ENCODE measurements around the gene COP1.
"Not testable (repeated sequence)": the region's sequence is repeated elsewhere in the genome, so short reads cannot be mapped to it uniquely, and the experiment has no call there.

COP1 gene

GRCh38 chr1:176033474-176033873 lies 173.6 kb downstream of the COP1 start:
- no peak for DNase-seq (ENCODE audit: extremely low read depth, insufficient read length)
- H3K36me3 ChIP-seq (ENCODE audit: control insufficient read depth, insufficient read depth, low read length): peaks cover 1% of the 10 kb centered on the region; the same call in 1 of the 2 replicates
- H3K4me3 ChIP-seq (replicated peaks; ENCODE audit: low read depth, low read length): no peak overlapping the region
- no peak for TF ChIP-seq CTCF (IDR thresholded peaks at IDR 0.05; ENCODE audit: insufficient read depth, low read length, poor library complexity, severe bottlenecking)
- H3K27me3 ChIP-seq (replicated peaks; ENCODE audit: control insufficient read depth, insufficient read depth, low read length): no peaks in the 10 kb centered on the region

DNA sequence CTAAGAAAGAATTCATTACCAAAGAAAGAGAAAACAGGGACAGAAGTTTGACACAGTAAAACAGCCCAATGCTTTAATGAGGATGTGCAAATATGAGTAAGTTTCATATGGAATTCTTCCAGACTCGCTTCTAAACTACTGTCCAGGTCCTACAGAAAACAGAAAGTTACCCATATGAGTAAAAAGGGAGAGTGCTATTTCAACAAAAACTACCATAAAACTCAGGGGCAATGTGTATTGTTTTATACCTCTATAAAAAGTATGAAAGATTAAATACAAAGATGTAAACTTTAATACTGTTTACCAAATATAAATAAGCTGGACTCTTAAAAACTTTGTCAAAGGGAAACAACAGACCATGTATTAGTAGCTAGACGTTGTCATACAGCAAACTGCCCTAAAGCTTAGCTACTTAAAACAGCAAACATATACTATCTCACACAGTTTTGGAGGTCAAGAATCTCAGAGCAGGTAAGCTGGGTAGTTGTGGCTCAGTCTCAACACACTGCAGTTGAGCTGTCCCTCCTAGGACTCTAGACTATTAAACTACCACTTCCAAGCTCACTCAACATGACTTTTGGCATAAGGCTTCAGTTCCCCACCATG lies 174.9 kb downstream of the COP1 start:
- no peaks in the 10 kb centered on the region for H3K27me3 ChIP-seq (replicated peaks; ENCODE audit: control insufficient read depth, insufficient read depth, low read length)
- H3K4me3 ChIP-seq (replicated peaks; ENCODE audit: low read depth, low read length): no peak overlapping the region
- no peak for TF ChIP-seq CTCF (IDR thresholded peaks at IDR 0.05; ENCODE audit: insufficient read depth, low read length, poor library complexity, severe bottlenecking)
- H3K36me3 ChIP-seq (ENCODE audit: control insufficient read depth, insufficient read depth, low read length): peaks cover 1% of the 10 kb centered on the region; the same call in 1 of the 2 replicates
- DNase-seq (ENCODE audit: extremely low read depth, insufficient read length): no peak

DNA sequence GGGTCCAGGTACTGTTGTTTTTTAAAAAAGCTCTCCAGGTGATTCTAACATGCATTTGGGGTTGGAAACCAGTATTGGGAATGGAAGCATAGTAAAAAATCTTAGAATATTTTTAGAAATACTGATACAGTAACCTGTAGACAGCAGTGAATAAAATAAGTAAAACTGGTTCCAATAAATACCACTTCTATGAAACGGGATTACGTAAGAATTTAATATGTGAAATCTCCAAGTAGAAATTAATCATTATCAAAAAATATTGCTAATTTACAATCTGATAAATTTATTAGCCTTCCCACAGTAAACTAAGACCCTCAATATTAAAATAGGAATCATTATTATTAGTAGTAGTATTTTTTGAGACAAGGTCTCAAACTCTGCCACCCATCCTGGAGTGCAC lies 177.5 kb downstream of the COP1 start:
- TF ChIP-seq CTCF (IDR thresholded peaks at IDR 0.05; ENCODE audit: insufficient read depth, low read length, poor library complexity, severe bottlenecking): no peak

GRCh38 chr1:176029155-176029554 lies 177.9 kb downstream of the COP1 start:
- TF ChIP-seq CTCF (IDR thresholded peaks at IDR 0.05; ENCODE audit: insufficient read depth, low read length, poor library complexity, severe bottlenecking): no peak
- Histone ChIP-seq H3K4me3 (replicated peaks; ENCODE audit: low read depth, low read length) (no peak overlapping the region), H3K36me3 (ENCODE audit: control insufficient read depth, insufficient read depth, low read length) (no peaks in the 10 kb centered on the region), H3K27me3 (replicated peaks; ENCODE audit: control insufficient read depth, insufficient read depth, low read length) (no peaks in the 10 kb centered on the region)
- no peak for DNase-seq (ENCODE audit: extremely low read depth, insufficient read length)

More for the DNA sequence above, 177.5 kb downstream of the COP1 start:
- peaks cover under 1% of the 10 kb centered on the region; the same call in 1 of the 2 replicates for H3K36me3 ChIP-seq (ENCODE audit: control insufficient read depth, insufficient read depth, low read length)
- no peak overlapping the region for H3K4me3 ChIP-seq (replicated peaks; ENCODE audit: low read depth, low read length)
- DNase-seq (ENCODE audit: extremely low read depth, insufficient read length): no peak
- no peaks in the 10 kb centered on the region for H3K27me3 ChIP-seq (replicated peaks; ENCODE audit: control insufficient read depth, insufficient read depth, low read length)

DNA sequence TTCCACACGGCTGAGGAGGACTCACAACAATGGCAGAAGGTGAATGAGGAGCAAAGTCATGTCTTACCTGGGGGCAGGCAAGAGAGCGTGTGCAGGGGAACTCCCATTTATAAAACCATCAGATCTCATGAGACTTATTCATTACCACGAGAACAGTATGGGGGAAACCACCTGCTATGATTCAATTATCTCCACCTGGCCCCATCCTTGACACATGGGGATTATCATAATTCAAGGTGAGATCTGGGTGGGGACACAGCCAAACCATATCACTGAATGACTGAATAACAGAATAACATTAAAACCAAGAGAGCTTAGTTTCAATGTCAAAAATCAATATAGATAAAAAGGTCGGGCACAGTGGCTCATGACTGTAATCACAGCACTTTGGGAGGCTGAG lies 179.2 kb downstream of the COP1 start:
- DNase-seq (ENCODE audit: extremely low read depth, insufficient read length); H3K36me3 ChIP-seq (ENCODE audit: control insufficient read depth, insufficient read depth, low read length); H3K4me3 ChIP-seq (replicated peaks; ENCODE audit: low read depth, low read length); H3K27me3 ChIP-seq (replicated peaks; ENCODE audit: control insufficient read depth, insufficient read depth, low read length): not testable (repeated sequence)

- TF ChIP-seq CTCF (IDR thresholded peaks at IDR 0.05; ENCODE audit: insufficient read depth, low read length, poor library complexity, severe bottlenecking): no peak
Measured at GRCh38 chr1:176022574-176022973, 184.5 kb downstream of the COP1 start.

More at GRCh38 chr1:176022574-176022973, 184.5 kb downstream of the COP1 start:
- DNase-seq (ENCODE audit: extremely low read depth, insufficient read length): no peak
- H3K4me3 ChIP-seq (replicated peaks; ENCODE audit: low read depth, low read length): no peak overlapping the region
- H3K27me3 ChIP-seq (replicated peaks; ENCODE audit: control insufficient read depth, insufficient read depth, low read length): no peaks in the 10 kb centered on the region
- H3K36me3 ChIP-seq (ENCODE audit: control insufficient read depth, insufficient read depth, low read length): peaks cover 2% of the 10 kb centered on the region

All from GM06990 (cell line).